OCI-LY7 (cell line): ENCODE results near the gene ATPAF1.

Experiments
- EZH2phosphoT487 ChIP-seq: fragments of 200-600 bp; sonication (generic); IDR thresholded peaks from 2 replicates; pipeline ENCODE4 v1.6.1; 2018; ENCODE audit warnings: low read depth, borderline replicate concordance, mild to moderate bottlenecking, mixed run types, antibody characterized with exemption, low read length, moderate library complexity, mixed read lengths
- TF ChIP-seq, protein P1 (sequence below): fragments of 200-600 bp; sonication (generic); conservative IDR thresholded peaks from 2 replicates; pipeline ENCODE4 v1.5.1; 2014; ENCODE audit warnings: mild to moderate bottlenecking, antibody characterized with exemption, low read length, moderate library complexity, mixed read lengths

DNA sequence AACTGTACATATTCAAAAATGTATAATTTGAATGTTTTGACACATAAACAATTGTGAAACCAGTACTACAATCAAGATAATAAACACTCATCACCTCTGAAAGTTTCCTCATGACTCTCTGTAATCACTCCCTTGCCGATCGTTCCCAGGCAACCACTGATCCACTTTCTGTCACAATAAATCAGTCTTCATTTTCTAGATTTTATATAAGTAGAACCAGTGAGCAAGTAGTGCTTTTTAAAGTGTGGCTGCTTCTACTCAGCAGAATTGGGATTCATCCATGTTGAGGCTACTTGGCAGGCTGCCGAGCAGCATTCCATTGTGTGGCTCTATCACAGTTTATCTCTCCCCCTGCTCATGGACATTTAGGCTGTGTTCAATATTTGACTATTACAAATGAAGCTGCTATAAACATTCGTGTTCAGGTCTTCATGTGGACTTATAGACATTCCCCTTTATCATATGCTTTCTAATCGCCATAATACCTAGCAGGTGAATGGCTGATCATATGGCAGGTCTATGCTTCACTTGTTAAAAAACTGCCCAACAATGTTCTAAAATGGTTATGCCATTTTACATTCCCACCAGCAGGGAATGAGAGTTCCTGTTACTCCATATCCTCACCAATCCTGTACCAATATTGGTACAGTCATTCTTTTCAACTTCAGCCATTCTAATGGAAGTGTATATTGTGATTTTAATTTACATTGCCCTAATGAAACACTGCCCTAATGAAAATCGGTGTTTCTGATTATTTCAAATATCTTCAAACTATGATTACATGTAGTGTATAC, 24.0 kb upstream of the ATPAF1 start:
- TF ChIP-seq, protein P1, sequence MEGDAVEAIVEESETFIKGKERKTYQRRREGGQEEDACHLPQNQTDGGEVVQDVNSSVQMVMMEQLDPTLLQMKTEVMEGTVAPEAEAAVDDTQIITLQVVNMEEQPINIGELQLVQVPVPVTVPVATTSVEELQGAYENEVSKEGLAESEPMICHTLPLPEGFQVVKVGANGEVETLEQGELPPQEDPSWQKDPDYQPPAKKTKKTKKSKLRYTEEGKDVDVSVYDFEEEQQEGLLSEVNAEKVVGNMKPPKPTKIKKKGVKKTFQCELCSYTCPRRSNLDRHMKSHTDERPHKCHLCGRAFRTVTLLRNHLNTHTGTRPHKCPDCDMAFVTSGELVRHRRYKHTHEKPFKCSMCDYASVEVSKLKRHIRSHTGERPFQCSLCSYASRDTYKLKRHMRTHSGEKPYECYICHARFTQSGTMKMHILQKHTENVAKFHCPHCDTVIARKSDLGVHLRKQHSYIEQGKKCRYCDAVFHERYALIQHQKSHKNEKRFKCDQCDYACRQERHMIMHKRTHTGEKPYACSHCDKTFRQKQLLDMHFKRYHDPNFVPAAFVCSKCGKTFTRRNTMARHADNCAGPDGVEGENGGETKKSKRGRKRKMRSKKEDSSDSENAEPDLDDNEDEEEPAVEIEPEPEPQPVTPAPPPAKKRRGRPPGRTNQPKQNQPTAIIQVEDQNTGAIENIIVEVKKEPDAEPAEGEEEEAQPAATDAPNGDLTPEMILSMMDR: no peak
- no peak for TF ChIP-seq EZH2phosphoT487
